Measurements from ENCODE around the gene SUFU. TPM values are rescaled to one million over a fixed set of nuclear protein-coding genes. Genes with fewer than 3 reads are reported as not detected.
"Not testable (repeated sequence)": the region's sequence is repeated elsewhere in the genome, so short reads cannot be mapped to it uniquely, and the experiment has no call there.

The SUFU gene
- total RNA-seq: 11.6 TPM
- long read RNA-seq, full-length matches to known transcripts: 2 of 16 reads
- long read RNA-seq, partial matches to known transcripts: 1 of 16 reads
- long read RNA-seq, other reads (novel, unspliced or antisense): 13 of 16 reads

DNA sequence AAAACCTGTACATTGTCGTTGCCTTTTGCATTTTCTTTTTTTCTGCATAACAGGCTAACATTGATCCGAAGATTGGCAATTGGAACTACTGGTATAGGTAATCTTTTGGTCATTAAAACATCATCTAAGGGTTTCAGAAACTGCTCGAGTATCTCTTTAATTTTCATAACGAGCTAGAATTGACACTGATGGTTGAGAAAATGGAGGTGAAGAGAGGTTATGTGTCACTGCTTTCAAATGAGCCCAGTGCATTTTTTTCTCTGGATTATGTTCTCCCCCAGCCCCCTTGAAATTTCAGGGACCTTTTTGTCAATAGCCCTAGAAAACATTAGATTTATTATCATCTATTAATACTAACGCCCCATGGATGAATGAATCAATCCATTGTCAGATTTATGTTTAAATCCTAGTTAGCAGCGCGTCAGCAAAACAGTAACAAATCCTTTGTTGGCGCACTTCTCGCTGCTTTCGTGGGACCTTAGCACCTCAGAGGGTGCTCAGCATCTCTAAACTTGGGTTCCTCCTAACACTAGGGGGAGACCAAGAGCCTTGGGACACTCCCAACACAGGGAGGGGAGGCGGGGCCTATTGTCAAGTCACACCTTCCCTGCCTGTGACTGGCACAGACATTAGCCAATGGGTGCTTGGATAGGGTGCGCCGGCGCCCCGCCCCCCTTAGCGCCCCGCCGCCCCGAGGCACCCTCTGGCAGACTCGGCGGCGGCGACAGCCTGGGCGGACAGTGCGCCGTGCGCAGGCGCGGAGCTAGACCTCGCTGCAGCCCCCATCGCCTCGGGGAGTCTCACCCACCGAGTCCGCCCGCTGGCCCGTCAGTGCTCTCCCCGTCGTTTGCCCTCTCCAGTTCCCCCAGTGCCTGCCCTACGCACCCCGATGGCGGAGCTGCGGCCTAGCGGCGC is at the start of gene SUFU:
SUFU (plus strand) TSS at position 709 of the 915 bp plus-strand sequence; CDS start at position 890, 181 bp downstream.
- peak; percentile 98 for DNase-seq (ENCODE audit: low spot score)

DNA sequence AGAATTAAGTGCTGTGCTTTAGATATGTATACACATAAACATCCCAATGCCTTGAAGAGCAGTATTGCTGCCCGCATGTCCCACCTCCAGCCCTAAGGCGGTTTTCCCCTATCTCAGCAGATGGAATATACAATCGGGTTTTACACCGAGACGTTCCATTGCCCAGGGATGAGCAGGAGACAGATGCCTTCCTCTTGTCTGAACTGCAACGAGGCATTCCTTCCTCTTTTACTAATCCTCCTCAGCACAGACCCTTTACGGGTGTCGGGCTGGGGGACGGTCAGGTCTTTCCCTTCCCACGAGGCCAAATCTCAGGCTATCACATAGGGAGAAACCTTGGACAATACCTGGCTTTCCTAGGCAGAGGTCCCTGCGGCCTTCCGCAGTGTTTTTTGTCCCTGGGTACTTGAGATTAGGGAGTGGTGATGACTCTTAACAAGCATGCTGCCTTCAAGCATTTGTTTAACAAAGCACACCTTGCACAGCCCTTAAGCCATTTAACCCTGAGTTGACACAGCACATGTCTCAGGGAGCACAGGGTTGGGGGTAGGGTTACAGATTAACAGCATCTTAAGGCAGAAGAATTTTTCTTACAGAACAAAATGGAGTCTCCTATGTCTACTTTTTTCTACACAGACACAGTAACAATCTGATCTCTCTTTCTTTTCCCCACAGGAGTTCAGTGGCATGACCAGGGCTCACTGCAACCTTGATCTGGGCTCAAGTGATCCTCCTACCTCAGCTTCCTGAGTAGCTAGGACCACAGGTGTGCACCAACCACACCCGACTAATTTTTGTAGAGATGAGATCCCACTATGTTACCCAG is 48.9 kb upstream of the SUFU start:
- not testable (repeated sequence) for DNase-seq (ENCODE audit: low spot score)

DNA sequence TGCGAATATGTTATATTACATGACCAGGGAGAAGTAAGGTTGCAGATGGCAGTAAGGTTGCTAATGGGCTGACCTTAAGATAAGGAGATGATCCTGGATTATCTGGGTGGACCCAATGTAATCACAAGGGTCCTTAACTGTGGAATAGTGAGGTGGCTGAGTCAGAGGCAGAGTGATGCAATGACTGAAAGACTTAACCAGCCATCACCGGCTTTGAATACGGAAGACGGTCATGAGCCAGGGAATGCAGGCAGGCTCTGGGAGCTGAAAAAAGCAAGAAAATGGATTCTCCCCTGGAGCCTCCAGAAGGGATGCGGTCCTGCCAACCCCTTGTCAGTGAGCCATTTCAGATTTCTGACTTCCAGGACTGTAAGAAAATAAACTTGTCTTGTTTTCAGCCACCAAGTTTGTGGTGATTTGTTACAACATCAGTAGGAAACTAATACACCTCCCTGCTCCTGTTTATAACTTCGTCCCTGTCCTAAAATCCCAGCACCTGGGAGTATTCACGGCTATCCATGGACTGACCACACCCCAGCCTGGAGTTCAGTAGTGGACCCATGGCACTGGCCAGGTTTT is 47.8 kb upstream of the SUFU start:
- no peak for DNase-seq (ENCODE audit: low spot score)

DNA sequence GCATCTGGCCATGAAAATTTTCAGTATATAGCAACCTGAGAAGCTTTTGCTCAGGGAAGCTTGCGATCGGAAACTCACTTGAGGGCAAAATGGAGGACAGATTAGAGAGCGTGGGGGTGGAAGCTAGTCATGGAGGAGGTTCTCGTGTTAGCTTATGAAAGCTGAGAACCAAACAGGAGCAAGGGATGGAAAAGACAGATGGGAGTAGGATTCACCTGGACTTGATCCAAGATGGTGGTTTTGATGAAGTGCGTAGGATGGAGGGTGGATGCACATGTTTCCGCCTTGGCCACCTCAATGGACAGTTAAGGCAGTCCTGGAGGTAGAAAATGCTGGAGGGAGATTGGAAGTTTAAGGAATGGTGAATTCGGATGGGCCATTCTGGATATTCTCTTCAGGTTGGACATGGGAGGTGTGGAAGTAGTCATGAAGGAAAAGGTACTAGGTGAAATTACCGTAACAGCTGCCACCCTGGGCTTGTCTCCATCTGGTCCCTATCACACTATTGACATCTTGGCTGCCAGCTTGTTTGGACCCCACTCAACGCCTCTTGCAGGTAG is 46.1 kb upstream of the SUFU start:
- DNase-seq (ENCODE audit: low spot score): no peak

DNA sequence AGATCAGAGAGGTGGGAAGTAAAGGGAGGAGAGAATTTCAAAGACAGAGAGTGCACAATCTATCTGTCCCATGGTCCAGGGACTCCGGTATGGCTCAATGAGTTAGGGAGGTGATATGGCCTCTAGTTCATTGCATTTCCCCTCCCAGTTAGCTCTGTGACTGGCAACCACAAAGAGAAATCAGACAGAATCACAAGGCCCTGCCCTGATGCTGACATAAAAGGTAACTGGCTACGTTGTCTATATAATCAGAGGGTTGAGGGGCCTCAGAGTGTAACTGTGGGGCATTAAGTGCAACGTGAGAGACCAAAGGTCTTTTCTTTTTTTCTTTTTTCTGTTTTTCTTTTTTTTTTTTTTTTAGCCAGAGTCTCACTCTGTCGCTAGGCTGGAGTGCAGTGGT is 45.1 kb upstream of the SUFU start:
- no peak for DNase-seq (ENCODE audit: low spot score)

DNA sequence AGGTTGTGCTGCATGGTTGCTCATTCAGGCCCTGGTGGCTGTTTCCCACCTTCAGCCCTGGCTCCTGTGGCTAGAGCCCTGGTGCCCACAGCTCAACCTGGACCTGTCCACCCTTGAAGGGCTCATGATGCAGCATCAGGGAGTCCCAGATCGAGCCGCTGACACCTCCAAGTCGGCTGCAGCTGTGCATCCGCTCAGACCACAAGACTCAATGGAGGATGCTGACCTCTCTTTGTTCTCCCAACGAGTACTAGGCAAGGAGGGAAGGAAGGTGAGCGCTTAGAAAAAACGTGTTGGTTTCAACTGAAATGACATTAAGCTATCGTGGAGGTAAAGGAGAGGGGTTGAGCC is 43.0 kb upstream of the SUFU start:
- no peak for DNase-seq (ENCODE audit: low spot score)

DNA sequence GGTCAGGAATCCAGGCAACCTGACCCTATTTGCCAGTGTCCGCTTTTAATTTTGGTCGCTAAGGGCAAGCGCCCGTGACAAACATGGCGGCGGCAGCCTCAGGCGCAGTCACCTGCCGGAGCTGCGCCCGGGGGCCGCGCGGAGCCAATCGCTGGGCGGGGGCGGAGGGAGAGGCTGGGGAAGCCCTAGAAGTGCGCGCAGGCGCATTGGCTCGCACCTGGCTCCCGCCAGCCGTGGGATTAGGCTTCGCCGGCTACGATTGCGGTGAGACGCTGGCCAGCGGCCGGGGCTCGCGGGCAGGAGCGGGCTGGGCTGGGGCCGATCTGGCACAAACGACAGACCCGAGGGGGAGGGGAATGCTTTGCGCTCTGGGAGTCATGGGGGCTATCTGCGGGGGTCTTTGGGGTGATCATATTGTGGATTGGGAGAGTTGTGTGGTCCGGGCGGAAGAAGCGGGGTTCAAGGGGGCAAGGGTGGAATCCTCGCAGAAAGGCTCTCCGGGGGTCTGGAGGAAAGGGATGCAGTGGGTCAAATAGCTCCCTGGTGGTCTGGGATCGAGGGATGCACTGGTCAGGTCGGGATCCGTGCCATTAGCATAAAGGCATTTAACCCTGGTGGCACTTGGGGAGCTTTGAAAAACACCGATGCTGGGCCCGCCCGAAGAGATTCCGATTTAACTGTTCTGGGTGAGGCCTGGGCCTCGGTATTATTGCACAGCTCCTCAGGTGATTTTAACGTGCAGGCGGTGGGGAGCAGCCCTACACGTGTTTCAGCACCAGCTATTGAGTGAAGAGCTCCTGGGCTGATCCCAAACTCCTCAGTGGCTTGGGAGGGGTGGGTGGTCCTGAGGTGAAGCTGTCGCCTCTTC is 42.4 kb upstream of the SUFU start:
- peak; percentile 97 for DNase-seq (ENCODE audit: low spot score)

DNA sequence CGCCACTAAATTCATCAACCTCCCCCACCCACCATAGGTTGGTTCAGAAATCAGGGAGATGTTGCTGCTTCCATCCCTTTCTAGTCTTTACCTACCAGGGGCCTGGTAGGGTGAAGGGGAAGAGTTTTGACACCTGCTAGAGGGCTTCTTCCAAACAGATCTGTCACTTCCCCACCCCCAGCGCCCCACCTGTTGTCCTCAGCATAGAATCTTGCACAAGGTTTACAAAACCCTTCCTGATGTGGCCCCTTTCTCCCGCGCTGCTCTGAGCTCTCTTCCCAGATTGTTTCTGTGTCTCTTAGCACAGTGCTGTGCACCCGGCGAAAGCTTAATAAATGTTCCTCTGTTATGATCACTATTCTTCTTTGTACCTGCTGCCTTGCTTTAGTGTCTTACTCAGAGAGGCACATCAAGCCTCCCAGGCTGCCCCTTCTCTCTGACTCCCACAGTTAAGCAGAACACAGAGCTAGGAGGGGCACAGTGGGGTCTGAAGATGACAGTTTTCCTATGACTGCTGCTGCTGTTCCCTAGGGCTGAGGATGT is 41.2 kb upstream of the SUFU start:
- DNase-seq (ENCODE audit: low spot score): no peak

DNA sequence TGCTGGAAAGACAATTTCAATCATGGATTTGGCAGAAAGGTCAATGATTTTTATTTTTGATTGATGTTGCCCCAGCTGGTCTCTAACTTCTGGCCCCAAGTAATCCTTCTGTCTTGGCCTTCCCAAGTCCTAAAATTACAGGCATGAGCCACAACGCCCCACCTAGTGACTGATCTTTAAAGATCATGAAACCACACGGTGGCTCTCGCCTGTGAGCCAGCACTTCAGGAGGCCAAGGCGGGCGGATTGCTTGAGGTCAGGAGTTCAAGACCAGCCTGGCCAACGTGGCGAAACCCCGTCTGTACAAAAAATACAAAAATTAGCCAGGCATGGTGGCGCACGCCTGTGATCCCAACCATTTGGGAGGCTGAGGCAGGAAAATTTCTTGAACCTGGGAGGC is 39.8 kb upstream of the SUFU start:
- no peak for DNase-seq (ENCODE audit: low spot score)

DNA sequence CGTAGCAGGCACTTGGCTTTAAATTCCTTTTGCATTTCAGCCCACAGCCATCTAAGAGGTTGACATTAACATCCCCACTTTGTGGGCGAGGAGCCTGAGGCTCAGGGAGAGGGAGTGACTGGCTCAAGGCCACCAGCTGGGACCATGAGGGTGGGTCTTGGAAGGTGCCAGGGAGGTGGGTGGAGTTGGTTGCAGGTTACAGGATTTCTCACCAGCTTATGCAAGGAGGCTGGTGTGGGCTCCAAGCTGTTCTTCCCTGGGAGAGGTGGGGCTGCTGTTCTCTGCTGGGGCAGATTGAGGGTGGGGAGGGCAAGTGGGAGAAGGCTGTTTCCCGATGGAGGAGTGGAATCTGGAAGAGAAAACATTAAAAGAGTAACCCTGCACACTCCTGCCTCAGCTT is 38.3 kb upstream of the SUFU start:
- DNase-seq (ENCODE audit: low spot score): no peak

DNA sequence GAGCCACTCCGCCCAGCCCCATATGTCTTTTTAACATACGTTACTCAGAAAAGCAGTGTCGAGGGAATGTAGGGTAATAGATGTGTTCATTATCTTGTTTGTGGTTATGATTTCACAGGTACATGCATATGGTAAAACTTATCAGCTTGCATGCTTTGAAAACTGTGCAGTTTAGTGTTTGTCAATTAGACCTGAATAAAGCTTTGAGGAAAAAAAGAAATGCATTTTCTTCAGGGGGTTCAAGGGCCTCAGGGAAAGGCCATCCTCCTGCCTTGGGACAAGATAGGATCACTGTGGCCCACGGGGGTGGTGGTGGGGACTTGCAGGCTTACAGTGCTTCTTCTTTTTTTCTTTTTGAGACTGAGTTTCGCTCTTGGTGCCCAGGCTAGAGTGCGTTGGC is 36.5 kb upstream of the SUFU start:
- DNase-seq (ENCODE audit: low spot score): no peak

DNA sequence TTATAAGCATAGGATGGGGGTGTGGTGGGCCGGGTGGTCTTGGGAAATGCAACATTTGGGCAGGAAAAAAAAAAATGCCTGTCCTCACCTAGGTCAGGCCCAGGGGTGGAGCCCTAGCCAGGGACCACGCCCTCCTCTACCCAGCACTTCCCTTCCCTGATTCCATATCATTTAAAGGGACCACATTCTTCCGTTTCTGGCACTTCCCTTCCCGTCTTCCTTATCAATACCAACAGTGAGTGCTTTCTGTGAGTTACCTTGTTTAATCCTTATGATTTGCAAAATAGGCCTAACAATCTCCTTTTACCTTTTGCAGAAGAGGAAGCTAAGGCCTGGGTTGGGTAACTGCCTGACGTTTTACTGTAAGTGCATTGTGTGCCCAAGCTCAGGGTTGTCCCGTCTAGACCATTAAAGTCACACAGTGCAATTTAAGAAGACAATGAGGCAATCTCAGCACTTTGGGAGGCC is 35.8 kb upstream of the SUFU start:
- no peak for DNase-seq (ENCODE audit: low spot score)

DNA sequence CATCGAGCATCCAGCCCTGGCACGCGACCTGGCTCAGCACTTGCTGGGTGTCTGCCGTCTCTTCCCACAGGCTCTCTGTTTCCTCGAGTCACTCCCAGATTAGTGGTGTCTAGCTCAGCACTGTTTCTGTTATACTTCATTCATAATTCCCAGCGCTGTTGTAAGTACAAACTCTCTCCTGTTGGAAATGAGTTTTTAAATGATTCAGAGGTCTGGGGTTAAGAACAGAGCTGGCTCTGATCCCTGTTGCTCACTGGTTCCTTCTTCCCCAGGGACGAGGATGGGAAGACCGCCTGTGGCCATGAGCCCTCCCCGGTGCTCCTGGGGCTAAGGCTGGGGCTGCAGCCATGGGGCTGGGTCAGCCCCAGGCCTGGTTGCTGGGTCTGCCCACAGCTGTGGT is 35.1 kb upstream of the SUFU start:
- DNase-seq (ENCODE audit: low spot score): no peak

DNA sequence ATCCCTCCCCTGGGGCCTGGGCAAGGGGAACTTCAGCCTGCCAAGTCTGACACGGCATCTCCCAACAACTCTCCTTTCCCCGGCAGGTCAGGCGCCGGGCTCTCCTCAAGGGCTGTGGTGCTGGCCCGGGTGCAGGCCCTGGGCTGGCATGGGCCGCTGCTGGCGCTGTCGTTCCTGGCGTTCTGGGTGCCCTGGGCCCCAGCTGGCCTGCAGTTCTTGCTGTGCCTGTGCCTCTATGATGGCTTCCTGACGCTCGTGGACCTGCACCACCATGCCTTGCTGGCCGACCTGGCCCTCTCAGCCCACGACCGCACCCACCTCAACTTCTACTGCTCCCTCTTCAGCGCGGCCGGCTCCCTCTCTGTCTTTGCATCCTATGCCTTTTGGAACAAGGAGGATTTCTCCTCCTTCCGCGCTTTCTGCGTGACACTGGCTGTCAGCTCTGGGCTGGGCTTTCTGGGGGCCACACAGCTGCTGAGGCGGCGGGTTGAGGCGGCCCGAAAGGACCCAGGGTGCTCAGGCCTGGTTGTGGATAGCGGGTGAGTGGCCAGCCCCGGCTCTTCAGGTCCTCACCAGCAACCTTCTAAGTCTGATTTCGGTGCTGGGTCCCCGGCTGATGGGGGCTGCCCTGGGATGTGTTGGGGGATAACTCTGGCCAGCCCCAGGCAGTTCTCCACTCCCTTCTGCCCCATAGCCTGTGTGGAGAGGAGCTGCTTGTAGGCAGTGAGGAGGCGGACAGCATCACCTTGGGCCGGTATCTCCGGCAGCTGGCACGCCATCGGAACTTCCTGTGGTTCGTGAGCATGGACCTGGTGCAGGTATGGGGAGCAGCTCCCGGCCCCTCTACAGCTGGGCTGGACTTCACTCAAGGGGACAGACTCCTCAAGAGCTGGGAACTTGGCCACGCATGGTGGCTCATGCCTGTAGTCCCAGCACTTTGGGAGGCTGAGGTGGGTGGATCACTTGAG is 32.9 kb upstream of the SUFU start:
- no peak for DNase-seq (ENCODE audit: low spot score)

DNA sequence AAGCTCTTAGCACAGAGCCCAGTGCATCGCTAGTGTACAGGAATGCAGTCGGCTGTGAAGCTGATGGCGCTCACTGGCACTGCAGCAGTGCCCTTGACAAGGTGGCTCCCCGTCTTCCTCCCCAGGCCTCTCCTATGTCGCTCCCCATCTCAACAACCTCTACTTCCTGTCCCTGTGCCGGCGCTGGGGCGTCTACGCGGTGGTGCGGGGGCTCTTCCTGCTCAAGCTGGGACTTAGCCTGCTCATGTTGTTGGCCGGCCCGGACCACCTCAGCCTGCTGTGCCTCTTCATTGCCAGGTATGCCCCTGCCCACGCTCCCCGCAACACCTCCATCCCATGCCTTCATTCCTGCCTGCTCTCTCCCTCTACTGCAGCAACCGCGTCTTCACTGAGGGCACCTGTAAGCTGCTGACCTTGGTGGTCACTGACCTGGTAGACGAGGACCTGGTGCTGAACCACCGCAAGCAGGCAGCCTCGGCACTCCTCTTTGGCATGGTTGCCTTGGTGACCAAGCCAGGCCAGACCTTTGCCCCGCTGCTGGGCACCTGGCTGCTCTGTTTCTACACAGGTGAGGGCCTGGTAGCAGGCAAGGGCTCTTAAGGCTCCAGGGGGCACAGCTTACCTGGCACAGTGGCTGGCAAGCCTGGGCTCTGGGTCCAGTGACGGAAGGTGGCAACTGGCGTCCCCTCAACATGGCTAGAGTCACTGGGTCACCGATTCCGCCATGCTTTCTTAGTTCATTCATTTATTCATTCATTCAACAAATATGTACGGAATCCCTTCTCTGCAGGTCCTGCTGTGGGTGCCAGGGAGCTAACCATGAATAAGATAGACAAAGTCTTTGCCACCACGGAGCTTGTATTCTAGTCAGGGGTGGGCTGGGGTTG is 30.1 kb upstream of the SUFU start:
- no peak for DNase-seq (ENCODE audit: low spot score)

DNA sequence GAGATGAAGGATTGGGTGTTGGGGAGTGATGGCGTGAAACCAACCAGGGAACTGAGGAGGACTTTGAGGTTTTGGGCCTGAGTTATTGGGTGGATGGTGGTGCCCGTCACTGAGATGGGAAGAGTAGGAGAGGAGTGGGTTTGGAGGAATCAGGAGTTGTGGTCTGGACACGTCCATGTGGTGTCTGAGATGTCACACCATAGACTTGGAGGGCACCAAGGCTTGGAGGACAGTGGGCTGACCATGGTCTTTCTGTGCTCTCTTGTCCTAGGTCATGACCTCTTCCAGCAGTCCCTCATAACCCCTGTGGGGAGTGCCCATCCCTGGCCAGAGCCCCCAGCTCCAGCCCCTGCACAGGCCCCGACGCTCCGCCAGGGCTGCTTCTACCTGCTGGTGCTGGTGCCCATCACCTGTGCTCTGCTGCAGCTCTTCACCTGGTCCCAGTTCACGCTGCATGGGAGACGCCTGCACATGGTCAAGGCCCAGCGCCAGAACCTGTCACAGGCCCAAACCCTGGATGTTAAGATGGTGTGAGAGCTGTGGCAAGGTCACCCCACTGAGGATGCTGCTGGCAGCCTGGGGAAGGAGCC is 28.2 kb upstream of the SUFU start:
- DNase-seq (ENCODE audit: low spot score): no peak

DNA sequence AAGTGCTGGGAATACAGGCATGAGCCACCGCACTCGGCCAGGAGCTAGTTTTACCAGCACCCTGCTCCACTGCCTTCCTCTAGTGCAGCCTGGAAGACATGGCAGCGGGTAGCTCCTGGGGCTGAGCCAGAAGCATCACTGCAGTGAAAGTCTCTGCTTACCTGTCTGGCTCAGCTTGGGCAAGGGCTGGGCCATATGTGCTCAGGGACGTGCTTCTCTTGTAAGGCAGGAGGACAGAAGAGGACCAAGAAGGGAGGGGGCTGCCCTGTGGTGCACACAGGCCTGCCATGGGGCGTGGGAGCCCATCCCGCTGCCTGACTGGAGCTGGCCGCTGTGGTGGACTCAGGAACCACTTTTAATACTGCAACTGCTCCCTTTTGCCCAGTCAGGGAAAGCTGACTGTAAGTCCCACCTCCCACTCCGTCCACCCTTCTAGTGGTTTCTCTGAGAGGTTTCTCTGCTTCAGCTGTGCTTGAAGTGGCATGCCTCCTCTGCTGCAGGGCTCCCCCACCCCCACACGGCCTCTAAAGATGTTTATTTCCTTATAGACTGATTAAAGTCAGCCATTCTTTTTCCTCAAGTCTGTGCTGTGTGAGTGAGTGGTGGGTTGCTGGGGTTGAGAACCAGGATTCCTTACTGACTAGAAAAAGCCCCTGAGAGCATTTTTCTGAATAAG is 27.2 kb upstream of the SUFU start:
- no peak for DNase-seq (ENCODE audit: low spot score)

All from mesenteric fat pad (tissue), 1 donor.